GM21737 (cell line): ENCODE data around the gene RDH11.
"Not testable (repeated sequence)": the region's sequence is repeated elsewhere in the genome, so short reads cannot be mapped to it uniquely, and the experiment has no call there.

Experiments
- ATAC-seq: cut with Tn5 transposase; IDR thresholded peaks from one replicate; pipeline ENCODE4 v1.9.1; 2021; ENCODE audit warnings: mild to moderate bottlenecking, moderate library complexity; ENCODE audit not compliant: unreplicated experiment

Gene RDH11, protein sequence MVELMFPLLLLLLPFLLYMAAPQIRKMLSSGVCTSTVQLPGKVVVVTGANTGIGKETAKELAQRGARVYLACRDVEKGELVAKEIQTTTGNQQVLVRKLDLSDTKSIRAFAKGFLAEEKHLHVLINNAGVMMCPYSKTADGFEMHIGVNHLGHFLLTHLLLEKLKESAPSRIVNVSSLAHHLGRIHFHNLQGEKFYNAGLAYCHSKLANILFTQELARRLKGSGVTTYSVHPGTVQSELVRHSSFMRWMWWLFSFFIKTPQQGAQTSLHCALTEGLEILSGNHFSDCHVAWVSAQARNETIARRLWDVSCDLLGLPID

DNA sequence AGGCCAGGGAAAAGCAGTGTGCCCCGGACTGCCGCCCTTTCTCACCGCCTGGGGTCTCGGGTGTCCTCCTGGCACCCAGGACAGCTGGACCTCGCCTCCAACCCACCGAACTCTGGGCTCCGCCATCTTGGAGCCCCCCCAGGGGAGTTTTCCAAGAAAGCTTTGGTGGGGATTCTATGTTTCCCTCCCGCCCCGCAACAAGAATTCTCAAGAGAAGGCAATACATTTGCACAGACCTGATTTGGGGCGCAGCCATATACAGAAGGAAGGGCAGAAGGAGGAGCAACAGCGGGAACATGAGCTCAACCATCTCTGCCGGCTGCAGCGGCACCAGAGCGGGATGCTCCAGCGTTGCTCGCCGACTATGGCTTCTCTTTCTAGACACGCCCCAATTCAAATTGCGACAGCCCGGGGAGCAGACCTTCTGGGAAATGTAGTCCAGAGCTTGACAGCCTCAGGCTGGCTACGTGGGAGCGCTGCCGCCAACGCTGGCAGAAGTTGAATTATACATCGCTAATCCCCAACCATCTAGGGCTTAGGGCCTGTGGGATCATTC, at the start of gene RDH11:
RDH11 (minus strand) TSS at position 371 of the 556 bp plus-strand sequence; CDS start at position 310, 61 bp downstream.
- ATAC-seq, result peak; percentile 86

DNA sequence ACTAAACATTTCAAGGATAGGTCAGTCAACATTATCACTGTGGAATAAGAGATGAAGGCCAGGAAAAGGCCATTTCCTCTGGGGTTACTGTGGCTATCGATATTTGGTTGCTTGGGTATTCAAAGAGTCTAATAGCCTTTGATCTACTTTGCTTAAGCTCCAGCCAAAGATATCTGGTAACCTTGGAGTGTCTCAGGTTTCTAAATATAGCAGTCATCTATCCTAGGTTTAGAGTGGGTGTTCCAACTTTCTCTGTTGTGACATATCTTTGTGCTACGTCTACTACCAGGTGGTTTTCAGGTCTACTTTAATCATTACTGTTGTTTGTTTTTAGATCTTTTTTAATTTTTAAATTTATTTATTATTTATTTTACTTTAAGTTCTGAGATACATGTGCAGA, 48.5 kb upstream of the RDH11 start:
- no peak for ATAC-seq

DNA sequence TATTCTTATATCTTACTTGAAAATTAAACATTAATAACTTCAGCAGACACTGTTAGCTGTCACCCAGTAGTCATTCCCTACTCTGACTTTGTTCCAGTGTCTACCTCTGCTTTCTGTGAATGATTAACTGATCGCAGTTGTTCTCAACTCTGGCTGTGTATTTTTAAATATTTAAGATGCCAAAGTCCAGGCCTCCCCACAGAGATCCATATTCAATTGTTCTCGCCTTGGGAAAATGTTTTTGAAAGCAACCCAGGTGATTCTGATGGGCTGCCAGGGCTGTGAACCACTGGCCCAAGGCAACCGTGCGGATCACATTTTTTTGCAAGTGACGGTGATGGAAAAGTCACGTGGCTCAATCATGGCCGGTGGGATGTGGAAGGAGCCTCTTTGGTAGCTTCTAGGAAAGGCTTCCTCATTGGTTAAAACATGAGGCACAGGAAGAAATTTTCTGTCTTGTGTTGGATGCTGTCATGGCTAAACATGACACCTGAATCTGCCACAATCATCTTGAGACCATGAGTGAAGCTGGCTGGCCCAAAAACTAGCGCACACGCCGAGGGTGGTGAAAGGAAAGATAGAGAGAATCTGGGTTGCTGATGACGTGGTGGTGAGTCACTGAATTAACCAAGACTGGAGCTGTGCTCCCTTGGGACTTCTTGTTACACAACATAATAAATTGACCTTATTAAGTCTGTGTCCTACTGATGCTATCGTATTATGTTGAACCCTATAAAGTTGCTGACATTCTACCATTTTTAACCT, 43.4 kb upstream of the RDH11 start:
- ATAC-seq, result no peak

DNA sequence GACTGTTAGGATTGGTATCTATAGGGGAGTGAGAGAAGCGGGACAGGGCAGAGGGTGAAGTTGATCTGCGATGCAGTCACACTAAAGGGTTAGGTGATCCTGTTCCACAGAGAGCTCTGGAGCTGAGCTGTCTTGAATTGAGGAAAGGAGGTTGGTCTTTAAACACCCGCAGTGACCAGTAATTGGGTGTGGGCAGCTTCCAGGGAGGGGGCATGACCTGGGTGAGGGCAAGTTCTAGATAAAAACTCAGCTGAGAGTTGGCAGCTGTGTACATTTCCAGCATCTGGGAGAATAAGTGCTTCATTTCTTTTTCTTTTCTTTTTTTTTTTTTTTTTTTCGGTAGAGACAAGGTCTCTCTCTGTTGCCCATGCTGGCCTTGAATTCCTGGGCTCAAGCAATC, 41.2 kb upstream of the RDH11 start:
- no peak for ATAC-seq

DNA sequence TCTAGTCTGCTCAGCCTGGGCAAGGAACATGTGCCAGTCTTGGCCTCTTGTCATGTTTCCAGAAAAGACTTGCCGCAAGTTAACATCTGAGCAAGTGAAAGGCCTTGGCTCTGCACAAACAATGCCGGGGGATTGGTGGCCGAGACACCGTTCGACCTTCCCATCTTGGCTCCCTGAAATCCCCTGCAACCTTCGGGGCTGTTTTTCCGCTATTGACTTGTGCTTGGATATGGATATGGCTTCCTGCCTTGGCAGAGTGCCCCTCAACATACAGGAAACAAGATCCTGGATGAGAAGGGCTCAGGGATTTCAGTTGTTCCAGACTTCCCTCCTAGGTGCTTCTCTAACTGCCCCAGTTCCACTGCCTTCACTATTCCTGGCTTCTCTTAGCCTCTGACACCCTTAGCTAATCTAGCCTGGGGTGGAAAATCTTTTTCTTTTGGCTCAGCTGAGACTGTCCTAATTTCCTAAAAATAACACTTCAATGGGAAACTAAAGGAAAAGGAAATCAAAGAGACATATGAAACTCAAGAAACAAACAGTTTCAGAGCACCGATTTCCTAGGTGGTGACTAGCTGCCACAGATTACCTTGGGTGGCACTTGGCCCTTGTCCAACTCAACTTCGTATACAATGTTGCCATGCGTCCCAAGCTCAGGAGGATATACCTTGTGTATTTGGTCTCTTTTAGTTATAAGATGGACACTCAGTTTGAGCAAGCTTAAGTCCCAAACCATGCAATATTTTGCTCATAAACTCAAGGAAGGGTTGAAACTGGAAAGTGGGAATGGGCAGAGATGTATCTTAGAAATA, 40.0 kb upstream of the RDH11 start:
- no peak for ATAC-seq

DNA sequence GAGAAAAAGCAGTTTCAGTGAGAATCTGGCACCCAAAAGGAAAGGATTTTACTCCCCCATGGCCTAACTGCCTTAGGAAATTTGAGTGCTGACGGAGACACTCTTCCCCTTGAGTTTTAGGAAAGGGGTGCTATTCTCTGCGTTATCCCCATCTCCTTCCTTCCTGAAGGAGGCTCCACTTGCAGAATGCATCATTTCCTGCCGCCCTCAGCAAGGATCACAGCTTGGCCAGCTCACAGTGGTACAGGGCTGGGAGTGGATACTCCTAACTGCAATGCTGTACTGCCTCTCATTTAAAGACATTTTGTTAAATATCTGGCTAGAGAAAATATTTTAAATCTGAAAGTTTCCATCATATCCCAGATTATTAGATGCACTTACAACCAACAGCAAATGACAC, 39.1 kb upstream of the RDH11 start:
- ATAC-seq, result no peak

DNA sequence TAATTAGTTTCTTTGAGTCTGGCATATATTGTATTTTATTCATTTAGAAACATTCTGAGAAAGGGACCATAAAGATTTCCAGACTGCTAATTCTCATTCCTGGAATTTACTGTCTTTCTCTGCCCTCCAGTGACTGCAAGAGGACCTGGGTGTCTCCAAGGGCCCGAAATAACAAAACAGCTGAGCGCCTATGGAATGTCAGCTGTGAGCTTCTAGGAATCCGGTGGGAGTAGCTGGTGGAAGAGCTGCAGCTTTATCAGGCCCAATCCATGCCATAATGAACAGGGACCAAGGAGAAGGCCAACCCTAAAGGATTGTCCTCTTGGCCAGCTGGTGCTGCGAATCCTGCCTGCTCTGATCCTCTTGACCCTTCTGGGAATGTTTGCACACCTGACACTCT, 38.1 kb upstream of the RDH11 start:
- no peak for ATAC-seq

DNA sequence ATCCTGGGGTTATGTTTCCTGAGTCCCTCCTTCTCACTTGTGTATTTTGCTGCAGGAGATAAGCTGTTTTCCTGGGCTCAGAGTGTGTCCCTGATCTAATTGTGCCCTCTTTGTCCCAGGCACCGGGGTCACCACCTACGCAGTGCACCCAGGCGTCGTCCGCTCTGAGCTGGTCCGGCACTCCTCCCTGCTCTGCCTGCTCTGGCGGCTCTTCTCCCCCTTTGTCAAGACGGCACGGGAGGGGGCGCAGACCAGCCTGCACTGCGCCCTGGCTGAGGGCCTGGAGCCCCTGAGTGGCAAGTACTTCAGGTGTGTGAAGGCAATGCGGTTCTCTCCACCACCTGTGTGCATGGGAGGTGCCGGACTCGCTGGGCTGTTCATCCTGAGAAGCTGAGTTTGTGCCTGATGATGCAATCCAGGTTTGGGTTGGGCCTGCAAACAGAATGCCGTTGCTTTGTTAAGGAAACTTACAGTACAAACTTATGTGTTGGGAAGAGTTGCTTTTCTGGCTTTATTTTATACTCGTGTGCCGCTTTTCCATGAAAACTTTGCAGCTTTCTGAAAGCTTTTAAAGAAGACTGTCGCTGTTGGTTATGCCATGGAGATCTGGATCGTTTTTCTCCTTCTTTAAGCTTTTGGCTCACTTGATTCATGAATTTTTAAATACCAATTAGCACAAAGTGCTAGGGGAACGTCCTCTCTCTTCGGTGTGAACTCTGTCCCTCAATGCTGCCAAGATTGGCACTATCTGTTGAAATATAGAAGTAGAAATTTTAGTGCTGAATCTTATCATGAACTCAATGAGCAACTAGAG, 33.7 kb upstream of the RDH11 start:
- no peak for ATAC-seq

DNA sequence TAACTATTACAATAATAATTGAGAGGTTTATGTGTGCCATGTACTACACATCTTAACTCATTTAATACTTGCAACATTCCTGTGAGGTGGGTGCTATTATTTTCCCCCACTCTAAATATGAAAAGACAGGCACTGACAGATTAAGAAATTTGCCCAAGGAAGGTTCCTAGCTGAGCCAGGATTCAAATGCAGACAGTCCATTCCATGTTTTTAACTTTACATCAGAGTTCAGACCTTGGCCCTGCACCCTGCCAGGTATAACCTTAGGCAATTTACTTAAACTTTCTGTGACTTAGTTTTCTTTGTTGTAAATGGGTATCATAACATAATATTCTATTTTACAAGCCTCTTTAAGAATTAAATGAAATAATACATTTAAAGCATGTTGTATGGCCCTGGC, 32.7 kb upstream of the RDH11 start:
- ATAC-seq, result no peak

DNA sequence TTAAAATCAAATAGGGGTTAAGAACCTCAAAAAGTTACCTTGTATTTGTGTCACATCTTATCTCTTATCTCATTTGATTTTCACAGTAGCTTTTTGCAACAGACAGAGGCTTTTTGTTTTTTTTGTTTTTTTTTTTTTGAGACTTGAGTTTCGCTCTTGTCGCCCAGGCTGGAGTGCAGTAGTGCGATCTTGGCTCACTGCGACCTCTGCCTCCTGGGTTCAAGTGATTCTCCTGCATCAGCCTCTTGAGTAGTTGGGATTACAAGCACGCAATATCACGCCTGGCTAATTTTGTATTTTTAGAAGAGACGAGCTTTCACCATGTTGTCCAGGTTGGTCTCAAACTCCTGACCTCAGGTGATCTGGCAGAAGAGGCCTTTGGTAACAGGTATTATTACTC, 31.8 kb upstream of the RDH11 start:
- no peak for ATAC-seq

DNA sequence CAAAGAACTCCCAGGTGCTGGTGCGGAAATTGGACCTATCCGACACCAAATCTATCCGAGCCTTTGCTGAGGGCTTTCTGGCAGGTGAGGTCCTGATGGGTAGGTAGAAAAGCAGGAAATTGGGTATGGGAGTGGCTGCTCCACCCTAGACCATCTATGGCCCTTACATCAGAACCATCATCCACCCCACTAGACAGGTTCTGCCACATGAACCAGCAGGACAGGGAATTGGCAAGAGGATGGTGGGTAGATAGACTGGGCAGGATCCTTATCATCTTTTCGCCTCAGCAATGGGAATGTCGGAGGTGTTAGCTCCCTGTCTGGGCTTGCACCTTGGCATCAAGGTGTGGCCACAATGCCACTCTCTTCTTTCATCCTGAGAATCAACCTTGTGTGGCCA, 29.6 kb upstream of the RDH11 start:
- ATAC-seq, result no peak

DNA sequence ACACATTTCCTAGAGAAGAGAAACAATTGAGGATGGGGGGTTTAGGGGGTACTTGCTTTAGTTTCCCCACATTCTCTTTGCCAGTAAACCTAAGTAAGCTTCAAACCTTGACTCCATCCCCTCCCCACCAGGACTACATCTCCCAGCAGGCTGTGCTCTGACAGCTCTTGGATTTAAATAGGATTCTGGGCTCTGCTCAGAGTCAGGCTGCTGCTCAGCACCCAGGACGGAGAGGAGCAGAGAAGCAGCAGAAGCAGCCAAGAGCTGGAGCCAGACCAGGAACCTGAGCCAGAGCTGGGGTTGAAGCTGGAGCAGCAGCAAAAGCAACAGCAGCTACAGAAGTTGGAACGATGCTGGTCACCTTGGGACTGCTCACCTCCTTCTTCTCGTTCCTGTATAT, 26.7 kb upstream of the RDH11 start:
- ATAC-seq, result no peak

DNA sequence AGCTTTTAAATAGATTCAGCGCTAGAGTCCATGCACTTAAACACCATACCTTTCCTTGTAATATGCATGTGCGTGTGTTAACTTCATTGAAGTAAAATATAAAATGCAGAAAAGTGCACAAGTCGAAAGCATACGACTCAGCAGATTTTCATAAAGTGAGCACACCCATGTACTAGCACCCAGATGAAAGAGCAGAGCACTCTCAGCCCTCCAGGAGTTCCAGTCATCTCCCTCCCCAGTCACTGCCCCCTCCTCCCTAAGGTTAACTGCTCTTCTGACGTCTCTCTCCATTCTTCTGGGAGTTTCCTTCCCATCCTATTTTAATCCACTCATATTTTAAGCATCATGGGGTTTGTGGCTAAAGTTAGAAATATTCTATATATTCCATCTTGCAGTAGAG, 26.3 kb upstream of the RDH11 start:
- no peak for ATAC-seq

DNA sequence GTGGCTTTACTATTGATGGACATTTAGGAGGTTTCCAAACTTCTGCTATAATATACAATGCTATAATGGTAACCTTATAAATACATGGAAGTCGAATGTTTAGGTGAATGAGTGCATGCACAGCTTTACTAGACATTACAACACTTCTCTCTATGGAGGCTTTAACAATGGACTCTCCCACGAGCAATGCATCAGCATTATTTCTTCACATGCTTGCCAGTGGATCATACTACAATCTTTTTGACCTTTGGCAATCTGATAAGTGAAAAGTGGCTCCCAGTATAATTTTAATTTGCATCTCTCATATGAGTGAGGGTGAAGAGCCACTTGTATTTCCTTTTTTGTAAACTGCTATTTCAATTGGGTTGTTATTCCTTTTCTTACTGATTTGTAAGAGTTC, 24.3 kb upstream of the RDH11 start:
- no peak for ATAC-seq

DNA sequence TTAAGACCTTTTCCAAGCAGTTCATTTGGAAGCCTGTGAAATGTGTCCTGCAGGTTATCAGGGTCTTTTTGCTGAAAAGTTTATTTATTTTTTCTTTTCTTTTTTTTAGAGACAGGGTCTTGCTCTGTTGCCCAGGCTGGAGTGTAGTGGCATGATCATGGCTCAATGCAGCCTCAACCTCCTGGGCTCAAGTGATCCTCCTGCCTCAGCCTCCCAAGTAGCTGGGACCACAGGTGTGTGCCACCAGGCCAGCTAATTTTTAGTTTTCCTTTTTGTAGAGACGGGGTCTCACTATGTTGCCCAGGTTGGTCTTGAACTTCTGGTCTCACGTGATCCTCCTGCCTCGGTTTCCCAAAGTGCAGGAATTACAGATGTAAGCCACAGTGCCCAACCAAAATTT, 23.8 kb upstream of the RDH11 start:
- not testable (repeated sequence) for ATAC-seq

DNA sequence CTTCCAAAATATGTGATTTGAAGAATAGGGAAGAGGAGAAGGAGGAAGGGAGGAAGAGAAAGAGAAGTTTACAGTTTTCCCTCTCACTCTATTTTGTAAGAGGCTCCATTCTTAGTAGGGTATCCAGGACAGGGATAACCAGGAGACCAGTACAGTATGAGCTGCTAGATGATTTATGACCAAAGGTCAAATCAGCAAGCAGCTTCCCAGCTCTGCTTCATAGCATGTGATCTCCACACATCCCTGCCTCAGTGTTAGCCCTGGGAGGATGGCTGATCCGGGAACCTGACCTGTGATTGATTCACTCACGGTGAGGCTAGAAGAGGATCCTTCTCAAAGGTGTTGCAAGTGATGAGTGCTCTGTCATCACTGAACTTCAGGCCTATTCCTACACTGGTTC, 22.7 kb upstream of the RDH11 start:
- no peak for ATAC-seq

DNA sequence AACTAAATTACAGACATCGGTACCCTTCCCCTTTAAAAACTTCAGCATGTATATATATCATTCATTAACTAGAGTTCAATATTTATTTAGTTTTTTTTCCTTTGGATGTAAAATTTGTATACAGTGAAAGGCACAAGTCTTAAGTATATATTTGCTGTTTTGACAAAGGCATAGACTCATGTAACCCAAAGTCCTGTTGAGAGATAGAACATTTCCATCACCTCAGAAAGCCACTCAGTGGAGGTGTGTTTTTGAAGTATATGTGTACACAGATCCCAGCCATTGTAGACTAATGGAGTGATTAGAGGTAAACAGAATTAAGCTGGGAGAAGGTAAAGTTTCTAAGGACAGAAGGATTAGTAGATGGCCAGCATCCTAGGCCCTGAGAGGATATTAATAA, 21.5 kb upstream of the RDH11 start:
- no peak for ATAC-seq

DNA sequence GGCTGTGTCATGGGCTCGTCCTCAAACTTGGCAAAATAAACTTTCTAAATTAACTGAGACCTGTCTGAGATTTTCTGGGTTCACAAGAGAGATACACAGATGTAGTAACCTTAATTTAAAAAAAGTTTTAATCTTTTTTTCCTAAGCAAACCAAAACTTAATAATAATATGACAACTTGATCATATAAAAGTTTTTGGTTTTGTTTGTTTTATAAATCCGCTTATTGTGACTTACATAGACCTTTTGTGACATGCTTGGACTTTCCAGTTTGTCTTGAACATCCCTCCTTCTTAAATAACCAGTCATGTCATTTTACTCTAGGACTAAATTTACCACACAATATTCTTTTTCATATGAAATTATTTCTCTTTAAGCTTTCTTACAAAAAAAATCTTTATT, 14.6 kb upstream of the RDH11 start:
- no peak for ATAC-seq

DNA sequence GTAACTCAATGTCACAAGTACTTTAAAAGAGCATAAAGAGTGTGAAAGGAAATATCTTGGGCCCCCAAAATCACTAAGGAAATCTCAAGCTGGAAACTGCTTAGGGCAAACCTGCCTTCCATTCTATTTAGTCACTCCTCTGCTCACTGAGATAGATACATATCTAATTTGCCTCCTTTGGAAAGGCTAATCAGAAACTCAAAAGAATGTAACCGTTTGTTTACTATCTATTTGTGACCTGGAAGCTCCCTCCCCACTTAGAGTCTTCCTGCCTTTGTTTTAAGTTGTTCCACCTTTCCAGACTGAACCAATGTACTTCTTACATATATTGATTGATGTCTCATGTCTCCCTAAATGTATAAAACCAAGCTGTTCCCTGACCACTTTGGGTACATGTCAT, 14.2 kb upstream of the RDH11 start:
- not testable (repeated sequence) for ATAC-seq

DNA sequence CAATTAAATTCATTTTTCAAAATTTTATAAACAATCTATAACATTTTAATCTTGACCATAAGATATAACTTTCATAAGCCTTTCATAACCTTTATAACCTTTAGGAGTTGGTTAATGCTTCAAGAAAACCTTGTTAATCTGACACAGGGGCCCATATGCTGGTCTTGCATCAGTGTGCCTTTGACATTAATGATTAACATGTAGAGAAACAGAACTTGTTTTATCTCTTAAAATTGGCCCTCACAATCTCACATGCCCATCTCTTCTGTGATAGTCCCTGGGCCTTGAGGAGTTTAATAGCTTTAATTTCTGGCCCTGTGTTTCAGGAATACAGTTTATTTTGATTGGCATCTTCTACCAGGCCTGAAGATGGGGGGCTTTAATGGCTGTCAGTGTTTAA, 13.8 kb upstream of the RDH11 start:
- ATAC-seq, result not testable (repeated sequence)

DNA sequence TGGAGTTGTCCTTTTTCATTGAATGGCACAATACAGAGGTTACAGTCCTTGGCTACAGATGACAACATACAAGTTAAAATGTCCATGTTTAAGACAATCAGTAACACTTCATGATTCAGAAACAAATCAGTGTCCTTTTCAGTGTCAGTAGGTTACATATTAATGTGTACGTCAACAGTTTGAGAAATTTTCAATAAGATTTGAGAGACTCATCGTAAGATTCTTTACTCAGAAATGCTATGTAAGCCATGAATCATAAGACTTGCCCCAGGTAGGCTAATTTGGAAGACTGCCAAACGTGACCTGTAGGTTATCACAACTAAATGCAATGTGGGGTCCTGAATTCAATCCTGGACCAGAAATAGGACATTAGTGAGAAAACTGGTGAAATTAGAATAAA, 9.6 kb upstream of the RDH11 start:
- no peak for ATAC-seq
